ENCODE results near the gene NUP62. TPM values are rescaled to one million over a fixed set of nuclear protein-coding genes. Genes with fewer than 3 reads are reported as not detected.

NUP62 gene
- total RNA-seq, 1 experiment from 2014 or later = 127 TPM

GRCh38 chr19:49931293-49932040 is 2.2 kb upstream of the NUP62 start:
- no peak overlapping the region for H2AK5ac ChIP-seq (ENCODE audit: insufficient read length, low read length)
- no peak overlapping the region; a peak in 1 of 5 replicates for H3K4me3 Mint-ChIP-seq
- no peaks in the 10 kb centered on the region for H3K79me1 ChIP-seq (ENCODE audit: insufficient read depth, low read depth, low read length, poor library complexity, severe bottlenecking)
- WGBS (ENCODE audit: extremely low coverage, insufficient read length, low lambda C conversion rate) = no CpG with 5 or more reads among the region's 7 CpGs
- peaks cover 10% of the 10 kb centered on the region for H3K23me2 ChIP-seq (ENCODE audit: insufficient read length, low read depth, low read length, poor library complexity, severe bottlenecking)
- H3K9ac ChIP-seq (ENCODE audit: extremely low read depth, insufficient read length, low read length) = no peak overlapping the region
- H3K27ac Mint-ChIP-seq = no peak overlapping the region
- no peaks in the 10 kb centered on the region for H3K27me3 ChIP-seq (ENCODE audit: insufficient read depth, low read length)
- no peak overlapping the region for H2BK12ac ChIP-seq (ENCODE audit: insufficient read length, low read depth, low read length)
- no peak for TF ChIP-seq CTCF (conservative IDR thresholded peaks at IDR 0.05)
- no peak overlapping the region for H3K18ac ChIP-seq (ENCODE audit: insufficient read length, low read depth, low read length)
- no peak overlapping the region for H2BK15ac ChIP-seq (ENCODE audit: low read depth, low read length)
- H3K4me1 ChIP-seq (ENCODE audit: insufficient read depth, low read length) = no peaks in the 10 kb centered on the region; the same call in 1 of the 2 replicates
- no peak overlapping the region for H3K4me2 ChIP-seq (ENCODE audit: insufficient read depth, insufficient read length, low read length)
- no peak overlapping the region for H3K27ac ChIP-seq (ENCODE audit: insufficient read length, low read depth, low read length)
- H4K20me1 ChIP-seq (ENCODE audit: control insufficient read depth, insufficient read depth, insufficient read length) = peaks cover 2% of the 10 kb centered on the region
- no peak overlapping the region for H2AFZ ChIP-seq (ENCODE audit: low read length)
- peaks cover 18% of the 10 kb centered on the region; the same call in 1 of the 2 replicates for H3K79me2 ChIP-seq (ENCODE audit: insufficient read depth, low read length)
- H3K14ac ChIP-seq (ENCODE audit: insufficient read depth, low read length) = no peak overlapping the region
- H3K56ac ChIP-seq (ENCODE audit: insufficient read length, low read depth, low read length) = no peak overlapping the region
- no peak overlapping the region for H3T11ph ChIP-seq (ENCODE audit: low read length)
- no peak for DNase-seq
- H2BK5ac ChIP-seq (ENCODE audit: insufficient read length, low read length) = no peak overlapping the region
- no peak overlapping the region for H2BK20ac ChIP-seq (ENCODE audit: low read depth, low read length, poor library complexity, severe bottlenecking)
- no peak overlapping the region for H2BK120ac ChIP-seq (ENCODE audit: low read depth, low read length, poor library complexity, severe bottlenecking)
- H4K5ac ChIP-seq (ENCODE audit: insufficient read length, low read depth, low read length) = no peak overlapping the region
- no peak overlapping the region for H3K4ac ChIP-seq (ENCODE audit: low read depth, low read length)
- no peak overlapping the region for H3K23ac ChIP-seq (ENCODE audit: insufficient read length, low read depth, low read length)
- H4K8ac ChIP-seq (replicated peaks; ENCODE audit: insufficient read length, low read depth, low read length) = no peak overlapping the region
- H3K36me3 Mint-ChIP-seq (ENCODE audit: insufficient read depth in 1 of 3, low read depth in 3 of 3) = peaks cover 23 to 42% (median 25%) of the 10 kb centered on the region in 3 experiments
- H4K91ac ChIP-seq (ENCODE audit: insufficient read length, low read depth, low read length) = no peak overlapping the region
- peaks cover 7% of the 10 kb centered on the region for H3K27me3 Mint-ChIP-seq (ENCODE audit: low read depth)
- no peaks in the 10 kb centered on the region for H3K9me3 ChIP-seq (ENCODE audit: control insufficient read depth, low read depth, low read length)
- H3K4me1 Mint-ChIP-seq = peaks cover 15 to 28% of the 10 kb centered on the region in 2 experiments
- peaks cover 0 to 4% of the 10 kb centered on the region in 2 experiments; a peak in 3 of 5 replicates for H3K9me3 Mint-ChIP-seq
